H1 (cell line): ENCODE results near the gene RBM38.

Experiments
- CTCF ChIP-seq, 3 experiments: IDR thresholded peaks; 1 replicate in 2 of 3; 2 replicates in 1 of 3; pipeline versions ENCODE4 v1.5.1 to v1.6.1; 2011; ENCODE audit warnings: low read length in 3 of 3, mild to moderate bottlenecking in 3 of 3, inconsistent platforms in 2 of 3, low read depth in 1 of 3, moderate library complexity in 1 of 3; ENCODE audit not compliant: insufficient read depth in 1 of 3; ENCODE audit errors: control extremely low read depth in 1 of 3
- MAX ChIP-seq: IDR thresholded peaks from 2 replicates; pipeline ENCODE4 v1.6.1; 2012; ENCODE audit warnings: inconsistent platforms
- POLR2AphosphoS5 ChIP-seq: IDR thresholded peaks from 2 replicates; pipeline ENCODE4 v1.6.1; 2011; ENCODE audit warnings: low read depth, low read length
- SP4 ChIP-seq: IDR thresholded peaks from 2 replicates; pipeline ENCODE4 v1.6.1; 2012; ENCODE audit warnings: low read length, inconsistent platforms

- no peak for TF ChIP-seq SP4
- TF ChIP-seq CTCF (IDR thresholded peaks at IDR 0.05; ENCODE audit: control extremely low read depth in 1 of 3, insufficient read depth in 1 of 3, low read depth in 1 of 3, low read length in 3 of 3), result no peak
- TF ChIP-seq POLR2AphosphoS5, result no peak
- no peak for TF ChIP-seq MAX
Measured at GRCh38 chr20:57436223-57436545, 45.0 kb downstream of the RBM38 start.
